ENCODE results near the gene TBC1D7. TPM values are rescaled to one million over a fixed set of nuclear protein-coding genes. Genes with fewer than 3 reads are reported as not detected.

TBC1D7 gene
- total RNA-seq, 1 donor from 2014 or later: 40.2 TPM

DNA sequence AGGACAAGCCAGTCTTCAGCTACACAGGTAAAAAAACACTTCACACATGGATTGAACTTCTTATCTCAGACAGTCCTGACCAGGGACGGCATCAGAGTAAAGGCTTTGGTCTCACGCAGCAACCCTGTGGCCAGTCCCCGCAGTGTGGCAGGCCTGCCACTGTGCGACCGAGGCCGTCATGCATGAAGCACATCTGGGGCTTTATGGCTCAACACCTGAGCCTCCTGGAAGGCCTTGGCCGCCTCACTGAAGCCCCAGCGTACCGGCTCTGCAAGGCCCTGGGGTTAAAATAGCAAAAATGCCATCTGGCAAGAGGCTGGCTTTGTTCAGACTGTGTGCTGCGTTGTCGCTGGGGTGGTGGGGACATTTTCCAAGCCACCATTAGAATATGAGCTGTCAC, 32.8 kb downstream of the TBC1D7 start:
- no peak overlapping the region for H3K4me3 ChIP-seq
- H3K36me3 ChIP-seq: peaks cover 77% of the 10 kb centered on the region
- H3K9me3 ChIP-seq (replicated peaks): no peaks in the 10 kb centered on the region
- intact Hi-C loops (cut with micrococcal nuclease): no loop called here
- H3K27me3 ChIP-seq (ENCODE audit: low read depth): no peaks in the 10 kb centered on the region
- DNase-seq: no peak
- H3K27ac ChIP-seq (replicated peaks): no peak overlapping the region
- TF ChIP-seq, protein P1, sequence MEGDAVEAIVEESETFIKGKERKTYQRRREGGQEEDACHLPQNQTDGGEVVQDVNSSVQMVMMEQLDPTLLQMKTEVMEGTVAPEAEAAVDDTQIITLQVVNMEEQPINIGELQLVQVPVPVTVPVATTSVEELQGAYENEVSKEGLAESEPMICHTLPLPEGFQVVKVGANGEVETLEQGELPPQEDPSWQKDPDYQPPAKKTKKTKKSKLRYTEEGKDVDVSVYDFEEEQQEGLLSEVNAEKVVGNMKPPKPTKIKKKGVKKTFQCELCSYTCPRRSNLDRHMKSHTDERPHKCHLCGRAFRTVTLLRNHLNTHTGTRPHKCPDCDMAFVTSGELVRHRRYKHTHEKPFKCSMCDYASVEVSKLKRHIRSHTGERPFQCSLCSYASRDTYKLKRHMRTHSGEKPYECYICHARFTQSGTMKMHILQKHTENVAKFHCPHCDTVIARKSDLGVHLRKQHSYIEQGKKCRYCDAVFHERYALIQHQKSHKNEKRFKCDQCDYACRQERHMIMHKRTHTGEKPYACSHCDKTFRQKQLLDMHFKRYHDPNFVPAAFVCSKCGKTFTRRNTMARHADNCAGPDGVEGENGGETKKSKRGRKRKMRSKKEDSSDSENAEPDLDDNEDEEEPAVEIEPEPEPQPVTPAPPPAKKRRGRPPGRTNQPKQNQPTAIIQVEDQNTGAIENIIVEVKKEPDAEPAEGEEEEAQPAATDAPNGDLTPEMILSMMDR (IDR thresholded peaks at IDR 0.05; ENCODE audit: borderline replicate concordance): no peak
- peaks cover 17% of the 10 kb centered on the region for H3K4me1 ChIP-seq

DNA sequence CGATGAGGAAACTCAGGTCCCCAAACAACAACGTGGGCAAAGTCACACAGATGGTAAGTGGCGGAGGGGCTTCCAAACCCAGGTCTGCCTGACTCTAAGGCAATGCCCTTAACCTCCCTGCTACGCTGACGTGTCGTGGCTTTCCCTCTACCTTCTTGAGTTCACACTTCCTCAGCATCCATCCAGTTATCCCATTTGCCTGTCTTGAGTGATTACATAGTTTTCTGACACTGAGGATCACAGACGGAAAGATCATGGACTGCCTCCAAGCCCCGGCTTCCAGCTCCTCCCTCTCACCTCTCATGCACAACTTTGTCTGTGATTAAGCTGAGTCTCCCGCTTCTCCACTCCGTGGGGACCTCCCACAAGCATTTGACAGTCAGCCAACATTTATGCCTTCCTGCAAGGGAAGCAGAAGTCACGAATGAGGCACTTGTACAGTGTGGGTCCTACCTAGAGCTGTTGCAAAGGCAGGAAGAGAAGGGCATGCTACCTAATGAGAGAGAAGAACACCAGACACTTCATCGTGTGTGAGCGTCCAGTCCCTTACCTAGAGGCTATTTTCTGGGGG, 33.8 kb downstream of the TBC1D7 start:
- intact Hi-C loops (cut with micrococcal nuclease): no loop called here
- H3K9me3 ChIP-seq (replicated peaks): no peaks in the 10 kb centered on the region
- TF ChIP-seq, protein P1 (IDR thresholded peaks at IDR 0.05; ENCODE audit: borderline replicate concordance): no peak
- no peak overlapping the region for H3K4me3 ChIP-seq
- no peaks in the 10 kb centered on the region for H3K27me3 ChIP-seq (ENCODE audit: low read depth)
- H3K27ac ChIP-seq (replicated peaks): no peak overlapping the region
- peaks cover 15% of the 10 kb centered on the region for H3K4me1 ChIP-seq
- DNase-seq: no peak
- peaks cover 75% of the 10 kb centered on the region for H3K36me3 ChIP-seq

DNA sequence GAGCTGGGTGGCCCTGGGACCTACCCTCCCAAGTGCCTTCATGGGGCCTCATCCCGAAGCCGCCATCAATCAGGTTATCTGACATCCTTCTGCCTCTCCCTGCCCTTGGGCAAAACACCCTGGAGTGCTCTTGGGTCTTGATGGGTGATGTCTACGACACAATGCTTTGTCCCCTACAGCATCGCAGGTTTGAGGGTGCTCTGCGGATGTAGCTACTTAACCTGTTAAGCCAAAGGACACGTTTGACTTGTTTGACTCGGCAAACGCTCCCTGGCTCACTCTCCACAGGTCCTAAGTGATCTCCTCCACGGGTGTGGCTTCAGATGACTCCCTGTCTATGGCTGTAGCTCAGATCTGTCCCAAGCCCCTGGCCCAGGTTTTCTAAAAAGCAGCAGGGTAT, 35.6 kb downstream of the TBC1D7 start:
- Histone ChIP-seq H3K36me3 (peaks cover 74% of the 10 kb centered on the region), H3K4me1 (no peaks in the 10 kb centered on the region), H3K27ac (replicated peaks) (no peak overlapping the region), H3K27me3 (ENCODE audit: low read depth) (no peaks in the 10 kb centered on the region), H3K9me3 (replicated peaks) (peaks cover 1% of the 10 kb centered on the region), H3K4me3 (no peak overlapping the region)
- TF ChIP-seq, protein P1 (IDR thresholded peaks at IDR 0.05; ENCODE audit: borderline replicate concordance): no peak
- DNase-seq: no peak
- intact Hi-C loops (cut with micrococcal nuclease): no loop called here

DNA sequence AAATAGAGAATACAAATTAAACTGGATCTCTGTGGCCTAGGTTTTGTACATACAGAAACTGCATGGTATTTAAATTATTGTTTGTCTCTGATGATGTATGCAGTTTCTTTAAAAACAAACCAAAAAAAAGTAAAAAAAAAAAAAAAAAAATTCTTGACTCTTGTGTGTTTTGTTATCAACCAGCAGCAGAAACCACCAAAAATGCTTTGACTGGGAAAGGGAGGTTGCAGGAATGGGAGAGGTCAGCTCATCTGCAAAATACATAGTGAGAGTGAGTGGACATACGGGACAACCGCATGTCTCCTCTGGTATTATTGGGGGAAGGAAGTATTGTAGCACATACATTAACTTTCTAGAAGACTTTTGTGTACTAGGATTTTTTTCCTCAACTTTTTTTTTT, 38.0 kb downstream of the TBC1D7 start:
- Histone ChIP-seq H3K9me3 (replicated peaks) (peaks cover 17% of the 10 kb centered on the region), H3K4me1 (no peaks in the 10 kb centered on the region), H3K27ac (replicated peaks) (no peak overlapping the region), H3K36me3 (peaks cover 88% of the 10 kb centered on the region), H3K27me3 (ENCODE audit: low read depth) (no peaks in the 10 kb centered on the region), H3K4me3 (no peak overlapping the region)
- DNase-seq: no peak
- TF ChIP-seq, protein P1 (IDR thresholded peaks at IDR 0.05; ENCODE audit: borderline replicate concordance): no peak
- intact Hi-C loops (cut with micrococcal nuclease): no loop called here

DNA sequence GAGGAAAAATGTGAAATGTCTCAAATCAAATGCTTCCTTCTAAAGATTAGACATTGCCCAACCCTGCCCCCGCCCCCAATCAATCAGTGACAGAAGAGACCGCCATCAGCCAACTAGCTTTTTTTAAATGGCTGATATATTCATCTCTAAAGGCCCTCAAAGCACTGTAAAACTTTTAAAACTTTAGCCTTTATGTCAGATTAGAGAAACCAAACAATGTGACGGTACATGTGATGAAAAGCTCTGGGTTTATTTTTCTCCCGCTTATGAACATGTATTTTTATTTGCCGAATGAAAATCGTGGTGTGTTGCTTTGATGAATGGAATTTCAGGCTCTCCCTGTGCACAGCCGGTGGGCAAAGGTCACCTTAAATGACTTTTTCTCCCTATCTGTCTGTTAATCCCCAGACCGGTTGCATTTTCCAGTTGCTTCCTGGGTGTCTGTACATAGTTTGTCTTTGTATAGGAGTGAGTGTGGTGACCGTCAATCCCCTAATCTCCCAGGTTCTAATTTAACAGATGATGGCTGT, 38.5 kb downstream of the TBC1D7 start:
- intact Hi-C loops (cut with micrococcal nuclease): no loop called here
- TF ChIP-seq, protein P1 (IDR thresholded peaks at IDR 0.05; ENCODE audit: borderline replicate concordance): no peak
- Histone ChIP-seq H3K4me1 (no peaks in the 10 kb centered on the region), H3K4me3 (no peak overlapping the region), H3K27me3 (ENCODE audit: low read depth) (no peaks in the 10 kb centered on the region), H3K9me3 (replicated peaks) (peaks cover 17% of the 10 kb centered on the region), H3K27ac (replicated peaks) (no peak overlapping the region), H3K36me3 (peaks cover 88% of the 10 kb centered on the region)
- DNase-seq: no peak
